GM19035 (cell line): ENCODE measurements around the gene FAM234B.

Experiments
- ATAC-seq: cut with Tn5 transposase; IDR thresholded peaks from one replicate; pipeline ENCODE4 v1.9.1; 2021; ENCODE audit not compliant: unreplicated experiment

FAM234B gene, protein sequence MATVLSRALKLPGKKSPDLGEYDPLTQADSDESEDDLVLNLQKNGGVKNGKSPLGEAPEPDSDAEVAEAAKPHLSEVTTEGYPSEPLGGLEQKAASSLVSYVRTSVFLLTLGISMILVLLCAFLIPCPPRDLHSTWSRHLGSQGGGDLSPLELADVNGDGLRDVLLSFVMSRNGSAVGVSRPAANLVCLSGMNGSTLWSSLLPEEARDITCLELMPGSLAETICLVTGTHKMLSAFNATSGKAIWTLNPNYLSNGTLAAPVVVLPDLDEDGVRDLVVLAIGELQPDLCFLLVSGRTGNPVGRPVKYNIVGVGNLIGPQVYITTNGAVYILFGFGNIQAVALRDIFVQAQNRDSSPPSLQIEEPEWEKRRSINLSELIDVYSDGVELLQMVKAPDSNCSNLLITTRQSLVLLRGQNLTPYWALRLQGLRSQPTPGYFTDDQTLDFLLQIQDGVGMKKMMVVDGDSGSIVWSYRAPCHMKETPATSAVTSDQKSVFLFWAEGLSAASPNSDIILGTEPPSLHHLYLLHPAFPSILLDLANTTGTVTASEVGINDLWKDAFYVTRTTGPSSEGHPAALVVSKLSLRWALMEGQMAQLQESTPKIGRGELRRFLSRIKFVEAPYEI

DNA sequence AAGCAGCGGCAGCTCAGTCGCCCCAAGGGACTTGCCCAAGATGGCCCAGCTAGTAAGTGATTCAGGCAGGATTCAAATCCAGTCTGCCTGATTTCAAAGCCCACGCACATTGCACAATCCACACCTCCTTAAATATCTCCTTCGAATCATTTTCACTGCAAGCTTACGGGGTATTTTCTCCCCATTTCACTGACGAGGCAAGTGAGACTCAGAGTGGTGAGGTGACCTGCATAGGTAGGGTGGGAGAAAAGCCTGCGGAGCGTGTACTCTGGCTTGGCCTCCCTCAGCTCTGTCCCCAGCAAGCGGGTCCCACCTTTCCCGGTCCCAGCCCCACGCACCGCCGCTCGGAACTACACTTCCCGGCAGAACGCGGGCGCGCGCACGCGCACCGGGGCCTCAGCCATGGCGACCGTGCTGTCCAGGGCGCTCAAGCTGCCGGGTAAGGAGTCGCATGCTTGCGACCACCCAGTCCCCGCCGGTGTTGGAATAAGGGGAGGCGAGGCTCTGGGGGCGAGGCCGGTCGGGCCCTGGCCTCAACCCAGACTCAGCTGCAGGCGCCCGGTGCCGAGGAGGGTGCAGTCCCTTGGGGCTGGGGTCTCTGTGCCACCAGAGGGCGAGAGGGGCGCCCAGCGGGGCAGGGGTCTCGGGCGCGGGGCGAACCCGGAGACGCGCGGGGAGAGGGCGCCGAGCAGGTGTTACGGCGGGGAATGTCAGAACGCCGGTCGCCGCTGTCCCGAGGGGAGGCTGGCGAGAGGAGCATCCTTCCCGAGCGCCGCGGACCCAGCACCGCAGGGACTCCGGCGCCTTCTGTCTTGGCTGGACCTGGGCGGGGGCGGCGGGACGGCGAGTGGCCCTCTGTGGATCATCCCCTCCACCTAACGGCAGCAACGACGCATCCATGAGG lies at the start of gene FAM234B:
Gene FAM234B, plus strand, starts transcription at position 380 of the 904 bp plus-strand sequence. Its CDS starts 23 bp downstream, at position 403.
- peak; percentile 96 for ATAC-seq

DNA sequence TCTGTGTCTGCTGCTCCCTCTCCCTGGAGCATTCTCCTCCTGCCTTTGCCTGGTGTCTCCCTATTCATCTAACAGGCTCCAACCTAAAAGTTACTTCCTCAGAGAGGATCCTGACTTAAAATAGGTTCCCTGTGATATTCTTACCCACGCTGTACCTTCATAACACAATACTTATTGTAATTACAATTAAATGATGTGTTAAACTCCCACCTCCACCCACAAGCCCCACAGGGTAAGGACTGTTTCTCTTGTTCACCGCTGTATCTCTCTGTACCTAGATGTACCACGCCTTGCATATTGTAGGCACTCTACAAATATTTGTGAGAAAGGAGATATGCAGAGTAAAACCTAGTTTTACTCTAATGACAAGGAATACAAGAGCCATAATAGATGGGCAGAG lies 49.1 kb upstream of the FAM234B start:
- ATAC-seq: no peak

DNA sequence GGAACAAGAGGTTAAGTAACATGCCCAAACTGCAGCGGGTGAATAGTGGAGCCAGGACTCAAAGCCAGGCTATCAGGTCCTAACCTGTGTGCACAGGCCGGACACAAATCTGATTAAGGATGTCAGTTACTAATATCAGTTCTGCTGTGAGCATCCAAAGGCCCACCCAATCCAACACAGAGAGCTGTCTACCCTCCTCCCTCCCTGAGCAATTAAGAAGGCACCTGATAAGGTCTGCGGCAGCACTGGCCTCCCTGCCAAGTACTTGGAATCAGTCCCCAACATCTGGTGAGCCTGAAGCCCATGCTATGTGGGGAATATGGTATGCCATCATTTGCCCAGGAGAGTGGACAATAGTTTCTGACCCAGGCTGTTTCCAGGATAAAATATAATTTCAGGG lies 48.0 kb upstream of the FAM234B start:
- ATAC-seq: no peak

DNA sequence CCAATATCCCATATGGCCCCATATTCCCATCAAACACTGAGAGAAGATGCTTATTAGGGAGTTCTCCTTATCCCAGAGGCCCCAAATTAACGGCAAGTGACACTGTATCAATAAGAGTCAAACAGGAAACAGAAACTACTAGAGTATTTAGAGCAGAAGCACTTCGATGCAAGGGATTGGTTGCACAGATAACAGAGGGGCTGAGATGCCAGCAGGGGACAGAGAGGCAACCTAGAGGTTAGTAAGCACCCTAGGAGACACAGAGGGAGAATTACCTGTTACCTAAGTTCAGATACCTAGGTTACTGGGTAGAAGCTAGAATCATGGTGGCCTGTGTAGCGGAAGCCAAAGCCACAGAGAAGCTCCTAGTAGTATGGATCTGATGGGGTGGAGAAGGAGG lies 47.0 kb upstream of the FAM234B start:
- no peak for ATAC-seq

DNA sequence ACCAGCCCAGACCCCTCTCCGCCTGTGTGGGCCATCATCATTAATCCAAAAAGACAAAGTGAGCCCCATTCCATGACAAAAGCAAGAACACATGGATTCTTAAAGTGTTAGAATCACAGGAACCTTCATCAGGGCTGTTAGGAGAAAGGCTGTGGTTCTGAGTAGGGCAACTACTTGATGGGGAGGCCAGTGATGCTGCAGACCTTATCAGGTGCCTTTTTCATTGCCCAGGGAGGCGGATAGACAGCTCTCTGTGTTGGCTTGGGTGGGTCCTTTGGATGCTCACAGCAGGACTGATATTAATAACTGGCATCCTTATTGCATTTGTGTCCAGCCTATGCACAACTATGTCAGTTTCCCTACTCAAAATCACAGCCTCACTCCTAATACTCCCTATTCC lies 46.4 kb upstream of the FAM234B start:
- ATAC-seq: no peak

DNA sequence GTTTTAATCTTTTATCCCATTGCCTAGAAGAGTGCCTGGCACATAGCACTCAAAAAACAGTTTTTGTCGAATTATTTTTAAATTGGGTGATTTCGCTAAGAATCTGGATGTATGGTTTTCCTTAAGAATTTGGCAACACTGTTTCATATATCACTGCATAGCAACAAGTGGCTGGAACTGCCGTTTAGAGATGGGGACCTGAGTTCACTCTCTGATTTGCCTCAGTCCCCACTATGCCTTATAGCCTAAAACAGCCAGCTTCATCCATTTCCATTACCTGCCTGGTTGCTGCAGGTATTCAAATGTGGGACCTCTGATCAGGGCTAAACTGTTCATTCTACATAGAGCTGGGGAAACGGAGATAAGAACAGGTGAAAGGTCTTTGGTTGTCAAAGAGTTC lies 45.9 kb upstream of the FAM234B start:
- ATAC-seq: no peak

DNA sequence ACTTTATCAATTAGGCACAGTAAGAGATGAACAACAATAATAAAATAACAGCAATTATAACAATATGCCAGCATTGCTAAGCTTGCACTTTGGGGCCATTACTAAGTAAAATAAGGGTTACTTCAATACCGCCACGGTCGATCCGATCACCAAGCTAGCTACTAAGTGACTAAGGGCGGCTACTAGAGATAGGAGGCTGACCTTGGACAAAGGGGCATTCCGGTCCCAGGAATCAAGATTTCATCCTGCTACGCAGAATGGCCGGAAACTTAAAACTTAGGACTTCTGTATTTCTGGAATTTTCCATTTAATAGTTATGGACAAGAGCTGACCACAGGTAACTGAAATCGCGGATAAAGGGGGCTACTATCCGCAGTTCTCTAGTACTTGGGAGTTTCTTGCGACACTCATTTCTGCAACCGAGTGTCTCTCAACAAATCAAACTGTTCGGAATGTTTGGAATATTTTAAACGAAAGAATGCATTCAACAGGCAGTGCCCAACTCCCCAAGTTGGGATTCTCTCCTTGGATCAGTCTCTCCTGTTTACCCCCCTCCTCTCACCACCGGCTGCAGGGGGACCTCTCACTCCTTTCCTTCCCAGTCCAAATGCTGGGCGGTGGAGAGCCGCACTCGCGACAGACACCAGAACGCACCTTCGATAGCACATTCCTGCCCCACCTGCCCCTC lies 44.8 kb upstream of the FAM234B start:
- ATAC-seq: no peak

DNA sequence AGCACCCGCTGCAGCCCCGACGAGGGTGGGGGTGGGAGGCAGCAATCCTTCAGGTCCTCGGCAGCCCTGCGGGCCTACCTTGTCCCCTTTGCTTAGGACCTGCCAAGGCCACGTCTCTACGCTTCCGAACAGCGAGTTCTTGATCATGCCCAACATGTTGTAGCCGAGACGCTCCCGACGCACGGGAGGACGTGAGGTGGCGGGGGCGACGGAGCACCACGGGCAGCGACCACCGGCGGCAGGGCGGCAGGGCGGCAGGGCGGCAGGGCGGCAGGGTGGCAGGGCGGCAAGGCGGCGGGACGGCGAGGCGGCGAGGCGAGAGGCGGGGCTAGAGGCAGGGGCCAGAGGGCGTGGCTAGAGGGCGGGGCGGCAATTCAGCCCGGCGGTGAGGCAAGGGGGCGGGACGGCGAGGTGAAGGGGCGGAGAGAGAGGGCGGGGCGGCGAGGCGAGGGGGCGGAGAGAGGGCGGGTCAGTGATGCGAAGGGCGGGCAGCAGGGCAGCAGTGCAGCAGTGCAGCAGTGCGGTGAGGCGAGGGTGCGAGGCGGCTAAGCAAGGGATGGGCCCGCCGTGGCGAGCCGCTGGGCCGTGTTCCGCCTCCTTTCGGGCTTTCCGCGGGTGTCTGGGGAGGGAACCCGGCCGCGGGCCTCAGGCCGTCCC lies 44.1 kb upstream of the FAM234B start, which contains the start of gene HEBP1:
Gene HEBP1, minus strand, starts transcription at position 307 of the 657 bp plus-strand sequence. Its CDS starts 151 bp downstream, at position 156.
- ATAC-seq: peak; percentile 74

DNA sequence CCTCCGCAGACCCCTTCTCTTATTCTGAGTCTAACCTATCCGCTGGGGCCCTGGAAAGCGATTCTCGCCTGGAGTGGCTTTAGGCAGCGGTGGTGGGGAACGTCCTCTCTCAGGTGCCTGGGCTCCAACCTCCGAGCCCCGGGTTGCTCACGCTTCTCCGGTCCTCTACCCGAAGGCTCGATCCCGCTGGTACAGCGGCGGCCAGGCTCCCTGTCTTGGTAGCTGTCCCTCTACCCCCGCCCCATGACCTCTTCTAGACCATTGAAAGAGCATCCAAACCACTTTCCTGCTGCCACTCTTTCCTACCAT lies 43.6 kb upstream of the FAM234B start:
- ATAC-seq: peak; percentile 32

DNA sequence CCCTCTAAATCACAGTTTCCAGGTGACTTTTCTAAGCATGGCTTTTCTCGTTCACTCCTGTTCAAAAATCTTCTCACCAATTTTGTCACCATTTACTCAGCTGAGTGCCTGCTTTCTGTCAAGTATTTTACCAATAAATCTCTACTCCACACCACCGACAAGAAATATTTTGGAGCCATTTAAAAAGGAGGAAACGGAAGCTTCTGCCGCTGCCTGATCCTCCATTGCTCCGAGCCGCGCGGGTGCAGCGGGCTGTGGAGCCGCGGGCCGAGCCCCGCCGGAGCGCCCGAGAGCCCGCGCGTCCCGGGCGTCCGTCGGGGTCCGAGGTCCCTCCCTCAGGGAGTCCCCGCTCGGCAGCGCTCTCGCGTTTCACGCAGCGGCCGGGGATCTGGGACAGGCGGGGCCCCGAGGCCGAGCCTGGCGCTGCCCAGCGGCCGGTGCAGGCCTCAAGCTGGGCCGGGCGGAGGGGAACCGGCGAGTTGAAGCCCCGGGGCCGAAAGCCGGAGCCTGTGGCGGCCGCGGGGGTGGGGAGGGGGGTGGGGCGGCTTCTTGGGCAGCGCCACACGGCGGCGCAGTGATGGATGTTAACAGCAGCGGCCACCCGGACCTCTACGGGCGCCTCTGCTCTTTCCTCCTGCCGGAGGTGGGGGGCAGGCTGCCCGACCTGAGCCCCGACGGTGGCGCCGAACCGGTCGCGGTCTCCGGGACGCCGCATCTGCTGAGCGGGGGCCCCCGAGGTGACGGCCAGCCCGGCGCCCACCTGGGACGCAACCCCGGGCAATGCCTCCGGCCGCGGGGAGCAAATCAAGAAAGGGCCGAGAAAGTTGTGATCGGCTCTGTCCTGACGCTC lies 43.0 kb upstream of the FAM234B start:
- ATAC-seq: peak; percentile 25

DNA sequence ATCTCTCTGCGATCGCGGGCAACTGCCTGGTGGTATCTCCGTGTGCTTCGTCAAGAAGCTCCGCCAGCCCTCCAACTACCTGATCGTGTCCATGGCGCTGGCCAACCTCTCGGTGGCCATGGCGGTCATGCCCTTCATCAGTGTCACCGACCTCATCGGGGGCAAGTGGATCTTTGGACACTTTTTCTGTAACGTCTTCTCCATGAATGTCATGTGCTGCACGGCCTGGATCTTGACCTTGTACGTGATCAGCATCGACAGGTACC lies 42.5 kb upstream of the FAM234B start:
- no peak for ATAC-seq

DNA sequence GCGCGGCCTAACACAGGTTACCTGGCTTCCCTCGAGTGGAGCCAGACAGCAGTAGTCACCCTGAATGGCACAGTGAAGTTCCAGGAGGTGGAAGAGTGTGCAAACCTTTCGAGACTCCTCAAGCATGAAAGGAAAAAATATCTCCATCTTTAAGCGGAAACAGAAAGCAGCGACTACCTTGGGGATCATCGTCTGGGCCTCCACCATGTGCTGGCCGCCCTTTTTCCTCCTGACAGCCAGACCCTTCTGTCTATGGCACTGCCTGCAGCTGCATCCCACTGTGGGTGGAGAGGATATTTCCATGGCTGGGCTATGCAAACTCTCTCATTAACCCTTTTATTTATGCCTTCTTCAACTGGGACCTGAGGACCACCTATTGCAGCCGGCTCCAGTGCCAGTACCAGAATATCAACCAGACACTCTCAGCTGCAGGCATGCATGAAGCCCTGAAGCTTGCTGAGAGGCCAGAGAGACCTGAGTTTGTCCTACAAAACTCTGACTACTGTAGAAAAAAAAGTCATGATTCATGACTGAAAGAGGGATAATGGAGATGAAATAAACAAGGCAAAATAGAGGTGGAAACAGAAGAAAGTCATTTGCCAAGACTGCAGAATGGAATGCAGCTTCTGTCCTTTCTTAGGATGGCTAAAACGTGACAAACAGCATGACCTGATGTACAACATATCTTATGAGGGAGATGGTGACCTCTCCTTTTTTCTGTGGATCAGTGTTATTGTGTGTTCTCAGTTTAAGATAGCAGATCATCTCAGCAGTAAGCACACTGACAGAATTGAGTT lies 41.7 kb upstream of the FAM234B start:
- no peak for ATAC-seq

DNA sequence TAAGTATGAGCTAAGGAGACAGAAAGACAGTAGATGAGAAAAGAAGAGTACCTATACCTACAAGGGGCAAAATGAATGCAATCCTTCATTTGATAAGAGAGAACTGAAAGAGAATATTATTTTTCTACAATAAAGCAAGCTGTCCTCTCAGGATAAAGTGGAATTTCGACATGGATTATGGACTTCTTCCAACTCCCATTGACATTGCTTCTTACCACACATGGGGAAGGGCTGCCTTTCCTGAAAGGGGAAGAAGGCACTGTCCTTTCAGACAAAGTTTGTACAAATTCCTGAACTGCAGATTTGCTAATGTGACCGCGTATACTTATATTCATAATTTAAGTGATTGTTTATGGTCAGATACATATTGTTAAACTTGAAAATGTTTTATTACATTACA lies 39.8 kb upstream of the FAM234B start:
- no peak for ATAC-seq

DNA sequence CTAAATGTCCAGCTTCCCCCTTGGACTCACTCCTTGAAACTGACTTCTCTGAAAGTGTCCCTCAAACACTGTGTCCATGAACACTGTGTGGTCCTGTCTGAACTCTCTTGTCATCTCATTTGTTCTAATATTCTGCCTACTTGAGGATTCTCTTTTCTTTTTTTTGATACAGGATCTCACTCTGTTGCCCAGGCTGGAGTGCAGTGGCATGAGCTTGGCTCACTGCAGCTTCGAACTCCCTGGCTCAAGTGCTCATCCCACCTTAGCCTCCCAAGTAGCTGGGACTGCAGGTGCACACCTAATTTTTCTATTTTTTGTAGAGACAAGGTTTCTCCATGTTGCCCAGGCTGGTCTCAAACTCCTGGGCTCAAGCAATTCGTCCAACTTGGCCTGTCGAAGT lies 39.2 kb upstream of the FAM234B start:
- no peak for ATAC-seq

DNA sequence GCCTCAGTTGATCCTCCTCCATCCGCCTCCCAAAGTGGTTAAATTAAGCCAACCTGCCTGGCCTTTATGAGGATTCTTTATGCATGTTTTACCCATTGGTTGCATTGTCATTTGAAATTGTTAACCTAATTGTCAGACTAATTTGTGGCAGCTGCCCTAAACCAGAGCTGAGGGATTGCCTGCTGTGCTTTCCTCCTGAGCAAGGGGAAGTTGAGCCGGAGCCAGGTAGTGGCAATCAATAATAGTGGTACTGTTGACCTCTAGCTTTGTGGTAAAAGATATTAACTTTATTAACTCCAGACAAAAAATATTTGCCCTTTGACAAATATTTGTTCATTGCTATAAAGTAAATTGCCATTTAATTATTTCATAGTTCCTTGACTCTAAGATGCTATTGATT lies 38.5 kb upstream of the FAM234B start:
- ATAC-seq: no peak

DNA sequence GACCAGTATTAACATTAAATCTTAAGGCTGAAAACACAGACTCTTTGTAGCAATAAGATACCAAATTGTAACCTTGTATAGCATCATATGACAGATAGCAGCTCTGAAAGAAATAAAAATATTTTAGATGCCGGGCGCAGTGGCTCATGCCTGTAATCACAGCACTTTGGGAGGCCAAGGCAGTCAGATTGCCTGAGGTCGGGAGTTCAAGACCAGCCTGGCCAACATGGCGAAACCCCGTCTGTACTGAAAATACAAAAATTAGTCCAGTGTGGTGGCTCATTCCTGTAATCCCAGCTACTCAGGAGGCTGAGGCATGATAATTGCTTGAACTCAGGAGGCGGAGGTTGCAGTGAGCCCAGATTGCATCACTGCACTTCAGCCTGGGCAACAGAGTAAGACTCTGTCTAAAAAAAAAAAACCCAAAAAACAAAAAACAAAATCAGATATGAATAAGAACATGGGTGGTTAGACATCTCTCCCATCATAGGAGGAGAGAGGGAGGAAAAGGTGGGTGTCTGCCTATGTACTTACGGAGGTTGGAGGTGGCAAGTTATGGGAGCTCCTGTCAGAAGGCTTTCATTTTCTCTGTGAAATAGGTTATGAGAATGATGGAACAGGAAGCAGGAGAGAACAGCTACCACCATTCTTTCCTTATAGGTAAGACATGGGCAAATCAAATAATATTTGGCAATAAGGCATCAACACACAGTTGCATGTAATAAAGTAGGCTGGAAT lies 36.5 kb upstream of the FAM234B start:
- ATAC-seq: no peak

DNA sequence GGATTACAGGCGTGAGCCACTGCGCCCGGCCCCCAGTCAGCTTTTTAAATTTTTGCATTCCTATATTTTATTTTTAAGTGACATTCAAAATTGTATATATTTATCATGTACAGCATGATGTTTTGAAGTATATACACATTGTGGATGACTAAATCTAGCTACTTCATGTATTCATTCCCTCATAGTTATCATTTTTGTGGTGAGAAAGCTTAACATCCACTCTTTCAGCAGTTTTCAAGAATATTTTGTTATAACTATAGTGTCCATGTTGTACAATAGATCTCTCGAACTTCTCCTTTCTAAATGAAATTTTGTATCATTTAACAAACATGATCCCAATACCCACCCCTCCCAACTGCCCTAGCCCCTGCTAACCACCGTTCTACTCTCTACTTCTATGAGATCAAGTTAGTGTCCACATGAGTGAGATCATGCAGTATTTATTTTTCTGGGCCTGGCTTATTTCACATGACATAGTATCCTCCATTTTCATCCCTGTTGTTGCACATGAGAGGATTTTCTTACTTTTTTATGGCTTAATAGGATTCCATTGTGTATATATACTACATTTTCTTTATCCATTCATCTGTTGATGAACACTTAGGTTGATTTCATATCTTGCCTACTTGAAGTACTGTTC lies 35.3 kb upstream of the FAM234B start:
- ATAC-seq: no peak

DNA sequence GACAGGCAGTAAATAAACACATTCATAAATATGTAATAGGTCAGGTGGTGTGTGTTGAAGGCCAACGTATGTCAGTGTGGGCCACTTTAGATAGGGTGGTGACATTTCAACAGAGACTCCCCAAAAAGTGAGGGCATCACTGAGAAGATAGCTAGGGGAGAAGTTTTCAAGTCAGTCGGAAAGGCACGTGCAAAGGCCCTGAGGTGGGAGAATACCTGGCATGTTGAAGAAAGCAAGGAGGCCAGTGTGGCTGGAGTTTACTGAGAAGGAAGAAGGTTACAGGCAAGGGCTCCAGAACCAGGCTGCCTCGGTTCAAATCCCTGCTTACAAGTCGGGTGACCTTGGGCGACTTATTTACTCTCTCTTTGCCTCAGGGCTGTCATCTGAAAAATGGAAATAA lies 33.1 kb upstream of the FAM234B start:
- no peak for ATAC-seq
